NB4 (cell line): ENCODE data around the gene SCAF8.
A peak's percentile ranks its signal among the peaks of the same experiment; 100 is the strongest.

ENCODE experiments used
- DNase-seq: peaks from one replicate; pipeline ENCODE4 v3.0.0; 2010; ENCODE audit warnings: low read depth
- H3K4me3 ChIP-seq: one replicate; pipeline ENCODE4 v1.5.1; 2011; ENCODE audit warnings: mild to moderate bottlenecking, low read depth, low read length, moderate library complexity
- CTCF ChIP-seq: IDR thresholded peaks from one replicate; pipeline ENCODE4 v1.5.1; 2012; ENCODE audit warnings: low read depth, low read length
- MAX ChIP-seq: IDR thresholded peaks from 2 replicates; pipeline ENCODE4 v1.6.1; 2011; ENCODE audit warnings: low read depth, low read length
- MYC ChIP-seq: IDR thresholded peaks from 2 replicates; pipeline ENCODE4 v1.6.1; 2011; ENCODE audit warnings: low read depth, low read length
- POLR2A ChIP-seq: IDR thresholded peaks from 2 replicates; pipeline ENCODE4 v1.6.1; 2011; ENCODE audit warnings: mild to moderate bottlenecking; ENCODE audit not compliant: insufficient read length; ENCODE audit errors: extremely low read depth

The SCAF8 gene

GRCh38 chr6:154752022-154752421 is 18.8 kb downstream of the SCAF8 start:
- no peak for TF ChIP-seq MYC
- TF ChIP-seq CTCF = no peak
- TF ChIP-seq POLR2A = no peak
- TF ChIP-seq MAX = no peak
- no peak overlapping the region for H3K4me3 ChIP-seq
- peak; percentile 26 for DNase-seq

GRCh38 chr6:154754152-154754551 is 20.9 kb downstream of the SCAF8 start:
- DNase-seq = no peak
- TF ChIP-seq MAX (no peak), POLR2A (no peak), MYC (no peak), CTCF (no peak)
- no peak overlapping the region for H3K4me3 ChIP-seq

GRCh38 chr6:154757352-154758050 is 24.3 kb downstream of the SCAF8 start:
- H3K4me3 ChIP-seq = no peak overlapping the region
- DNase-seq = no peak
- TF ChIP-seq MAX = no peak
- TF ChIP-seq MYC = no peak
- TF ChIP-seq CTCF = no peak
- TF ChIP-seq POLR2A = no peak

- no peak overlapping the region for H3K4me3 ChIP-seq
- DNase-seq = no peak
- TF ChIP-seq POLR2A (no peak), CTCF (no peak), MYC (no peak), MAX (no peak)
Observed at GRCh38 chr6:154758125-154758524, 24.9 kb downstream of the SCAF8 start.

GRCh38 chr6:154763650-154764049 is 30.4 kb downstream of the SCAF8 start:
- DNase-seq = no peak
- TF ChIP-seq POLR2A (no peak), CTCF (no peak), MAX (no peak), MYC (no peak)

More at GRCh38 chr6:154763650-154764049, 30.4 kb downstream of the SCAF8 start:
- H3K4me3 ChIP-seq = no peak overlapping the region
